T-cell (primary cell): ENCODE results near the gene CALM3. TPM values are rescaled to one million over a fixed set of nuclear protein-coding genes. Genes with fewer than 3 reads are reported as not detected.

Experiments used
- ATAC-seq, 4 experiments: fragments of 200-7000 bp in 3 of 4; fragments of 150-1000 bp in 1 of 4; cut with Tn5 transposase; replicated peaks in 1 of 4; 1 replicate in 3 of 4; 2 replicates in 1 of 4; pipeline ENCODE4 v1.10.0; 2021; ENCODE audit warnings: moderate library complexity in 3 of 4, mild to moderate bottlenecking in 2 of 4, moderate number of reproducible peaks in 1 of 4
- CTCF ChIA-PET, 2 donors: fragments of 300-600 bp; sonication (Branson Sonifier 250); formaldehyde crosslinking; loops; one replicate each; lab custom pipeline; 2022; ENCODE audit warnings: antibody characterized with exemption in 2 of 2; lab: Charles Lee
- POLR2A ChIA-PET, 2 donors: fragments of 300-600 bp; sonication (Branson Sonifier 250); formaldehyde crosslinking; loops; one replicate each; lab custom pipeline; 2022; ENCODE audit warnings: antibody characterized with exemption in 2 of 2; lab: Charles Lee
- DNase-seq, 35 experiments: peaks; one replicate each; pipeline versions ENCODE4 v3.0.0 to v3.0.0-alpha.2; 2013 to 2023
- H3K27ac ChIP-seq: one replicate; pipeline ENCODE4 v1.5.1; 2013; ENCODE audit warnings: low read length
- H3K27me3 ChIP-seq, 2 experiments: replicated peaks in 1 of 2; 1 replicate in 1 of 2; 2 replicates in 1 of 2; pipeline versions ENCODE4 v1.6.1 to v1.7.0; 2013; ENCODE audit warnings: low read length in 1 of 2, mixed read lengths in 1 of 2; ENCODE audit not compliant: control insufficient read depth in 2 of 2, insufficient read depth in 2 of 2; ENCODE audit errors: extremely low read depth in 1 of 2
- H3K36me3 ChIP-seq, 2 donors: 1 replicate in 1 of 2; 2 replicates in 1 of 2; pipeline versions ENCODE4 v1.6.1 to v1.7.0; 2013; ENCODE audit warnings: low read length in 1 of 2; ENCODE audit not compliant: control insufficient read depth in 2 of 2, insufficient read depth in 1 of 2; ENCODE audit errors: extremely low read depth in 1 of 2
- H3K4me1 ChIP-seq, 2 experiments: 1 replicate in 1 of 2; 2 replicates in 1 of 2; pipeline versions ENCODE4 v1.6.1 to v1.7.0; 2013; ENCODE audit warnings: low read length in 2 of 2, mixed read lengths in 1 of 2; ENCODE audit not compliant: insufficient read depth in 2 of 2, control insufficient read depth in 1 of 2; ENCODE audit errors: extremely low read depth in 1 of 2
- H3K4me3 ChIP-seq, 2 donors: 1 replicate in 1 of 2; 2 replicates in 1 of 2; pipeline versions ENCODE4 v1.5.1 to v1.7.0; 2013; ENCODE audit warnings: mild to moderate bottlenecking in 2 of 2, low read length in 1 of 2, moderate library complexity in 1 of 2; ENCODE audit not compliant: control insufficient read depth in 1 of 2; ENCODE audit errors: extremely low read depth in 1 of 2
- H3K9me3 ChIP-seq: 2 replicates; pipeline ENCODE4 v1.7.0; 2013
- H3K27ac Mint-ChIP-seq, 2 donors: one replicate each; pipeline ENCODE4 v1.8.0; 2020 to 2021; ENCODE audit warnings: mild to moderate bottlenecking in 2 of 2, mixed read lengths in 2 of 2
- H3K27me3 Mint-ChIP-seq, 2 donors: one replicate each; pipeline ENCODE4 v1.8.0; 2021 to 2022; ENCODE audit warnings: mixed read lengths in 2 of 2
- H3K36me3 Mint-ChIP-seq: one replicate; pipeline ENCODE4 v1.8.0; 2021; ENCODE audit warnings: mixed read lengths
- H3K4me1 Mint-ChIP-seq, 3 donors: one replicate each; pipeline ENCODE4 v1.8.0; 2020 to 2022; ENCODE audit warnings: mixed read lengths in 3 of 3, mild to moderate bottlenecking in 1 of 3
- H3K4me3 Mint-ChIP-seq, 3 donors: one replicate each; pipeline ENCODE4 v1.8.0; 2020 to 2022; ENCODE audit warnings: mild to moderate bottlenecking in 3 of 3, mixed read lengths in 3 of 3, moderate library complexity in 3 of 3
- H3K9me3 Mint-ChIP-seq, 3 donors: one replicate each; pipeline ENCODE4 v1.8.0; 2020 to 2022; ENCODE audit warnings: mixed read lengths in 3 of 3
- WGBS: methylation state at CpG from one replicate; pipeline ENCODE4 v1.1.5; 2013; ENCODE audit warnings: missing lambda C conversion rate; ENCODE audit not compliant: insufficient coverage; 5-methylcytosine and 5-hydroxymethylcytosine counted together
- total RNA-seq, 35 experiments: library from RNA in 6 of 35; stranded (reverse) in 6 of 35; fragments of 120-200 nt in 1 of 35; gene quantifications; one replicate each; pipeline versions ENCODE4 v1.2.1 to v1.2.4 and lab custom pipeline; 2013 to 2026

CALM3 gene
- total RNA-seq, 5 donors from 2014 or later (not counting 1 experiment from before 2014, with no cell fraction given): 183 to 256 (median 208) TPM

- H3K27ac Mint-ChIP-seq: peak overlapping the region in 1 of 2 donors; percentile 28
- peaks cover 19 to 56% of the 10 kb centered on the region in 2 experiments for H3K4me1 ChIP-seq
Observed at GRCh38 chr19:46606019-46606418, 4.9 kb downstream of the CALM3 start.

DNA sequence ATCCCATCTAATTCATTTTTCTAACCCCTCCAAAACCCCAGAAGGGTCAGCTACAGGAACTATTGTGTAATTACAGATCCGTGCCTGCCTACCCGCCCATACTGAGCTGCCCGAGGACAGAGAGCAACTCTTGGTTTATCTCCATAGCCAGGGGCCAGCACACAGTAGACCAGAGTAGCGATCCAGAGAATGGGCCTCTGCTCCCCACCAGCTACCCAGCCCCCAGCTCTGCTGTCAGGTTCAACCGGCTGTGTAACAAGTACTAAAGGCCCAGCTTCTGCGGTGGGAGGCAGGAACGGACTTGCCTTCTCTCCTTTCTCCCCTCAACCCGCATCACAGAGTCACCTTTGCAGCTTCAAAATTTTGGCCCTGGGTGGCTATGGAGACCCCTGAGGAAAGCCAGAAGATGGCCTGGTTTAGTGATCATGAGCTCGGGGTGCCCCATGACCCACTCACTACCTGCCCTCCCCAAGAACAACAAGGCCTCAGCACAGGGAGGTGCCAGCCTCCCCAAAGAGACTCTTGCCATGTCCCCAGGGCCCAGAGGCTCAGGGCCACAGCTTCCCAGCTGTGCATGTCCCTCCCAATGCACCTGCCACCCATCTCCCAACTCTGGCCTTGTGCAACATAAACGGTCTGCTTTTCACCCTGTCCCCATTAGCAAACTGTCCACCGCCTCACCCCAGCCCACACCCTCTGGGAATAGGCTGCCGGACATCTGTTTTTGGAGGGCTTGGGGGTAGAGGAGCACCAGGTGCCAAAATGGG lies 5.7 kb downstream of the CALM3 start:
- DNase-seq (peak in 1 of 35 experiments; percentile 4), ATAC-seq (no peak)
- 98% methylated on average over 6 of the region's 12 CpGs for WGBS
- no peaks in the 10 kb centered on the region for H3K27me3 Mint-ChIP-seq
- ChIA-PET CTCF (interaction anchor here in 1 of 2 donors (1.5 kb wide), 1 partner anchor 55 kb away, joined by 4 read pairs; no protein-coding TSS in a partner anchor), POLR2A (no interaction called here)
- Histone ChIP-seq H3K9me3 (no peaks in the 10 kb centered on the region), H3K4me1 (peaks cover 28 to 62% of the 10 kb centered on the region in 2 experiments), H3K36me3 (peaks cover 12 to 64% of the 10 kb centered on the region in 2 donors), H3K4me3 (no peak overlapping the region), H3K27me3 (no peaks in the 10 kb centered on the region), H3K27ac (no peak overlapping the region)
- no peaks in the 10 kb centered on the region for H3K9me3 Mint-ChIP-seq
- H3K36me3 Mint-ChIP-seq: peaks cover 38% of the 10 kb centered on the region
- H3K27ac Mint-ChIP-seq: peak overlapping the region; percentile 16 to 21
- H3K4me3 Mint-ChIP-seq: no peak overlapping the region
- H3K4me1 Mint-ChIP-seq: peaks cover 70 to 82% (median 75%) of the 10 kb centered on the region in 3 donors

More at GRCh38 chr19:46606019-46606418, 4.9 kb downstream of the CALM3 start:
- ChIA-PET CTCF (interaction anchor here in 1 of 2 donors (1.5 kb wide), 1 partner anchor 56 kb away, joined by 4 read pairs; no protein-coding TSS in a partner anchor), POLR2A (no interaction called here)
- Mint-ChIP-seq H3K4me3 (no peak overlapping the region), H3K4me1 (peaks cover 62 to 74% (median 71%) of the 10 kb centered on the region in 3 donors), H3K27me3 (no peaks in the 10 kb centered on the region), H3K9me3 (no peaks in the 10 kb centered on the region), H3K36me3 (peaks cover 38% of the 10 kb centered on the region)
- Histone ChIP-seq H3K36me3 (peaks cover 12 to 64% of the 10 kb centered on the region in 2 donors), H3K27me3 (no peaks in the 10 kb centered on the region), H3K4me3 (no peak overlapping the region), H3K27ac (no peak overlapping the region), H3K9me3 (no peaks in the 10 kb centered on the region)
- no peak for ATAC-seq
- DNase-seq: peak in 1 of 35 experiments; percentile 1
- 92% methylated on average over 11 of the region's 11 CpGs for WGBS

DNA sequence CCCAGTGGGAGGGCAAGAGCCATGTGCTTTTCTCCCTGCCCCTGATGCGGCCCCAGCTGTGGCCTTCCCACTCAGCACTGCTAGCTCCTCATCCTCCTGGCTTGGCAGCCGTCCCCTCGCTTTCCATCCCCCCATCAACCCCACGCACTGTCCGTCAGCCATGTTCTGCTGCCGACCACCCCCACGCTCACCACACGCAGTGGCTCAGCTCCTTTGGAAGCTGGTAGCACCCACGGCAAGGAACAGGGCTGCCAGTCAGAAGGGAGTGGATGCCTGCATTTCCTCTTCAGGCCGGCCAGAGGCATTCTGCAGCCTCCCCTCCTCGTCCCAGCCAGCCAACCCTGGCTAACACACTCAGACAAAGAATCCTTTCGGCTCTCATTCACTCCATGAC lies 6.3 kb downstream of the CALM3 start:
- POLR2A ChIA-PET: no interaction called here
- H3K4me1 Mint-ChIP-seq: peaks cover 73 to 83% (median 75%) of the 10 kb centered on the region in 3 donors
- H3K27ac Mint-ChIP-seq: peak overlapping the region; percentile 11 to 34

GRCh38 chr19:46608178-46608577 lies 7.0 kb downstream of the CALM3 start:
- no peak overlapping the region for H3K4me3 ChIP-seq
- peaks cover 12 to 64% of the 10 kb centered on the region in 2 donors for H3K36me3 ChIP-seq
- WGBS: 97% methylated on average over 6 of the region's 9 CpGs
- Mint-ChIP-seq H3K4me3 (no peak overlapping the region), H3K4me1 (peaks cover 69 to 79% (median 72%) of the 10 kb centered on the region in 3 donors), H3K36me3 (peaks cover 38% of the 10 kb centered on the region), H3K27ac (peak overlapping the region; percentile 12 to 65), H3K9me3 (no peaks in the 10 kb centered on the region), H3K27me3 (no peaks in the 10 kb centered on the region)
- ChIA-PET POLR2A (no interaction called here), CTCF (interaction anchor here in 1 of 2 donors (0.6 kb wide), 1 partner anchor 779 kb away, joined by 4 read pairs; no protein-coding TSS in a partner anchor)
- H3K9me3 ChIP-seq: no peaks in the 10 kb centered on the region
- DNase-seq (no peak), ATAC-seq (no peak)
- H3K27me3 ChIP-seq: no peaks in the 10 kb centered on the region
- H3K4me1 ChIP-seq: peaks cover 34 to 61% of the 10 kb centered on the region in 2 experiments
- no peak overlapping the region for H3K27ac ChIP-seq

More for the DNA sequence above, 6.3 kb downstream of the CALM3 start:
- DNase-seq: no peak
- no peak overlapping the region for H3K27ac ChIP-seq
- H3K27me3 ChIP-seq: no peaks in the 10 kb centered on the region
- WGBS: 96% methylated on average over 12 of the region's 12 CpGs
- H3K9me3 ChIP-seq: no peaks in the 10 kb centered on the region
- Mint-ChIP-seq H3K9me3 (no peaks in the 10 kb centered on the region), H3K27me3 (no peaks in the 10 kb centered on the region), H3K4me3 (no peak overlapping the region), H3K36me3 (peaks cover 38% of the 10 kb centered on the region)
- H3K36me3 ChIP-seq: peaks cover 12 to 64% of the 10 kb centered on the region in 2 donors
- H3K4me1 ChIP-seq: peaks cover 34 to 63% of the 10 kb centered on the region in 2 experiments
- CTCF ChIA-PET: no interaction called here
- H3K4me3 ChIP-seq: no peak overlapping the region
- ATAC-seq: no peak

DNA sequence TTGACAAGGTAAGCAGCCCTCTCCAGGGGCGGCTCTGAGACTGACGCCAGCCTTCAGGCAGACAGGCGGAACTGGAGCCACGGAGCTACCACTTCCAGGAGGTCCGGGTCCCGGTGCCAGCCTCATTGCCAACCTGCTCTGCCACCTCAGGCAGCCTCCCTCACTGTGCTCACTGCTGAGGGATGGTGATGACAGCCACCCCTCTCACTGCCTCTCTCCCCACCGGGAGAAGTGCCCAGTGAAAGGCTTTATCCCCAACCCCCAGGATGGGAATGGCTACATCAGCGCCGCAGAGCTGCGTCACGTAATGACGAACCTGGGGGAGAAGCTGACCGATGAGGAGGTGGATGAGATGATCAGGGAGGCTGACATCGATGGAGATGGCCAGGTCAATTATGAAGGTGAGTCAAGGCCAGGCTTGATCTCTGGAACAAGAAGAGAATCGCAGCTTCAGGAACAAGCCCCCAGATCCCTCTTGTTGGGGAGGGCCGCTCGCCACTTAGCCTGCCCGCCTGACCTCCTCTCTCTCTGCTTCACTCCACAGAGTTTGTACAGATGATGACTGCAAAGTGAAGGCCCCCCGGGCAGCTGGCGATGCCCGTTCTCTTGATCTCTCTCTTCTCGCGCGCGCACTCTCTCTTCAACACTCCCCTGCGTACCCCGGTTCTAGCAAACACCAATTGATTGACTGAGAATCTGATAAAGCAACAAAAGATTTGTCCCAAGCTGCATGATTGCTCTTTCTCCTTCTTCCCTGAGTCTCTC lies 7.6 kb downstream of the CALM3 start:
- Mint-ChIP-seq H3K4me3 (peak overlapping the region in 1 of 3 donors; percentile 8), H3K9me3 (no peaks in the 10 kb centered on the region), H3K36me3 (peaks cover 38% of the 10 kb centered on the region), H3K27ac (peak overlapping the region; percentile 24 to 47), H3K27me3 (no peaks in the 10 kb centered on the region), H3K4me1 (peaks cover 66 to 78% (median 71%) of the 10 kb centered on the region in 3 donors)
- ATAC-seq: no peak
- H3K36me3 ChIP-seq: peaks cover 12 to 64% of the 10 kb centered on the region in 2 donors
- 97% methylated on average over 17 of the region's 27 CpGs for WGBS
- H3K9me3 ChIP-seq: no peaks in the 10 kb centered on the region
- DNase-seq: no peak
- H3K27me3 ChIP-seq: no peaks in the 10 kb centered on the region
- POLR2A ChIA-PET: no interaction called here
- H3K4me3 ChIP-seq: no peak overlapping the region
- peaks cover 33 to 60% of the 10 kb centered on the region in 2 experiments for H3K4me1 ChIP-seq
- CTCF ChIA-PET: no interaction called here
- H3K27ac ChIP-seq: no peak overlapping the region
